HepG2 (cell line): ENCODE measurements around the gene NEK5. TPM values are rescaled to one million over a fixed set of nuclear protein-coding genes. Genes with fewer than 3 reads are reported as not detected.

Experiments used
- DNMT1 ChIP-seq: sonication (generic); formaldehyde crosslinking; IDR thresholded peaks from 2 replicates; pipeline ENCODE4 v1.5.1; 2020; ENCODE audit warnings: mild to moderate bottlenecking, missing genetic modification reagents
- EZH2 ChIP-seq: conservative IDR thresholded peaks from 2 replicates; pipeline ENCODE4 v1.6.1; 2012; ENCODE audit warnings: mild to moderate bottlenecking, low read depth, low read length, moderate library complexity
- FOSL1 ChIP-seq: sonication (generic); formaldehyde crosslinking; IDR thresholded peaks from 2 replicates; pipeline ENCODE4 v1.9.0; 2021; ENCODE audit warnings: missing genetic modification reagents, borderline replicate concordance
- FOXA3 ChIP-seq: IDR thresholded peaks from 2 replicates; pipeline ENCODE4 v1.6.1; 2016; ENCODE audit warnings: missing genetic modification reagents, missing compliant biosample characterization
- HNF4G ChIP-seq, 2 experiments: sonication (generic) in 1 of 2; formaldehyde crosslinking in 1 of 2; IDR thresholded peaks; 2 replicates each; pipeline versions ENCODE4 v1.4.0 to v1.6.1; 2011 to 2020; ENCODE audit warnings: borderline replicate concordance in 2 of 2, low read depth in 2 of 2, mild to moderate bottlenecking in 2 of 2, low read length in 1 of 2, missing genetic modification reagents in 1 of 2, moderate library complexity in 1 of 2
- IKZF5 ChIP-seq: IDR thresholded peaks from 2 replicates; pipeline ENCODE4 v1.6.1; 2018; ENCODE audit warnings: missing genetic modification reagents, mild to moderate bottlenecking, missing compliant biosample characterization
- KMT2A ChIP-seq: sonication (generic); formaldehyde crosslinking; IDR thresholded peaks from 2 replicates; pipeline ENCODE4 v1.4.0; 2020; ENCODE audit warnings: missing genetic modification reagents
- PBX3 ChIP-seq: sonication (generic); formaldehyde crosslinking; IDR thresholded peaks from 2 replicates; pipeline ENCODE4 v1.8.1; 2023; ENCODE audit warnings: missing genetic modification reagents, inconsistent platforms, borderline replicate concordance
- SOX5 ChIP-seq: IDR thresholded peaks from 2 replicates; pipeline ENCODE4 v1.6.1; 2016; ENCODE audit warnings: borderline replicate concordance
- SP140L ChIP-seq: sonication (generic); formaldehyde crosslinking; IDR thresholded peaks from 2 replicates; pipeline ENCODE4 v1.4.0; 2020; ENCODE audit warnings: missing genetic modification reagents, borderline replicate concordance
- ZBTB20 ChIP-seq: sonication (generic); formaldehyde crosslinking; IDR thresholded peaks from 2 replicates; pipeline ENCODE4 v1.8.1; 2023; ENCODE audit warnings: missing genetic modification reagents, low read depth, mild to moderate bottlenecking, borderline replicate concordance
- ZBTB8A ChIP-seq: sonication (generic); formaldehyde crosslinking; IDR thresholded peaks from 2 replicates; pipeline ENCODE4 v1.4.0; 2020; ENCODE audit warnings: mild to moderate bottlenecking, low read depth, missing genetic modification reagents, borderline replicate concordance
- ZIK1 ChIP-seq: sonication (generic); formaldehyde crosslinking; IDR thresholded peaks from 2 replicates; pipeline ENCODE4 v1.5.0; 2020; ENCODE audit warnings: mild to moderate bottlenecking, low read depth, missing genetic modification reagents, borderline replicate concordance
- ZNF556 ChIP-seq: sonication (generic); formaldehyde crosslinking; IDR thresholded peaks from 2 replicates; pipeline ENCODE4 v1.4.0; 2020; ENCODE audit warnings: mild to moderate bottlenecking, missing genetic modification reagents, borderline replicate concordance
- ZNF557 ChIP-seq: sonication (generic); formaldehyde crosslinking; IDR thresholded peaks from 2 replicates; pipeline ENCODE4 v1.4.0; 2020; ENCODE audit warnings: missing genetic modification reagents
- ZNF597 ChIP-seq: sonication (generic); formaldehyde crosslinking; IDR thresholded peaks from 2 replicates; pipeline ENCODE4 v1.5.0; 2020; ENCODE audit warnings: missing genetic modification reagents
- ZNF619 ChIP-seq: sonication (generic); formaldehyde crosslinking; IDR thresholded peaks from 2 replicates; pipeline ENCODE4 v1.4.0; 2020; ENCODE audit warnings: mild to moderate bottlenecking, missing genetic modification reagents
- ZNF75D ChIP-seq: sonication (generic); formaldehyde crosslinking; IDR thresholded peaks from 2 replicates; pipeline ENCODE4 v1.8.1; 2023; ENCODE audit warnings: missing genetic modification reagents, mild to moderate bottlenecking, borderline replicate concordance
- polyA plus RNA-seq, 8 experiments: library from polyadenylated mRNA; depleted of rRNA in 3 of 8; stranded (reverse) in 7 of 8; unstranded in 1 of 8; fragments of >200 nt; fragmentation: Illumina TruSeq in 4 of 8; extraction: Trizol in 4 of 8; gene quantifications; 2 replicates each; pipeline versions ENCODE4 v1.2.1 to v1.2.3, GENCODE V29; 2011 to 2016; ENCODE audit warnings: low read depth in 4 of 8, missing spikeins in 1 of 8, mixed read lengths in 1 of 8; ENCODE audit not compliant: insufficient read depth in 1 of 8
- total RNA-seq, 5 experiments: library from RNA; depleted of rRNA; stranded (reverse); fragments of >200 nt; fragmentation: Illumina TruSeq; extraction: Trizol; gene quantifications; 2 replicates each; pipeline ENCODE4 v1.2.3, GENCODE V29; 2016; ENCODE audit warnings: low read depth in 1 of 5
- TF ChIP-seq, protein P1 (sequence below): sonication (generic); formaldehyde crosslinking; IDR thresholded peaks from 2 replicates; pipeline ENCODE4 v1.5.0; 2020; ENCODE audit warnings: mild to moderate bottlenecking, missing genetic modification reagents
- TF ChIP-seq, protein P2 (sequence below): sonication (generic); formaldehyde crosslinking; IDR thresholded peaks from 2 replicates; pipeline ENCODE4 v1.5.0; 2020; ENCODE audit warnings: mild to moderate bottlenecking, missing genetic modification reagents

The NEK5 gene
- total and polyA plus RNA-seq, 2 of the 13 experiments (the other 11 are each of a cell fraction or from before 2014, with no cell fraction given) = 0.12 to 0.22 TPM

GRCh38 chr13:52159159-52159982 is 30.5 kb upstream of the NEK5 start, which contains the start of gene NEK3 (continued):
- TF ChIP-seq, protein P1, sequence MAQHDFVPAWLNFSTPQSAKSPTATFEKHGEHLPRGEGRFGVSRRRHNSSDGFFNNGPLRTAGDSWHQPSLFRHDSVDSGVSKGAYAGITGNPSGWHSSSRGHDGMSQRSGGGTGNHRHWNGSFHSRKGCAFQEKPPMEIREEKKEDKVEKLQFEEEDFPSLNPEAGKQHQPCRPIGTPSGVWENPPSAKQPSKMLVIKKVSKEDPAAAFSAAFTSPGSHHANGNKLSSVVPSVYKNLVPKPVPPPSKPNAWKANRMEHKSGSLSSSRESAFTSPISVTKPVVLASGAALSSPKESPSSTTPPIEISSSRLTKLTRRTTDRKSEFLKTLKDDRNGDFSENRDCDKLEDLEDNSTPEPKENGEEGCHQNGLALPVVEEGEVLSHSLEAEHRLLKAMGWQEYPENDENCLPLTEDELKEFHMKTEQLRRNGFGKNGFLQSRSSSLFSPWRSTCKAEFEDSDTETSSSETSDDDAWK = no peak
- peak; percentile 76; the same call in 1 of the 2 replicates for TF ChIP-seq ZNF556 (CRISPR knock-in tag)
- peak; percentile 94 for TF ChIP-seq ZNF557 (CRISPR knock-in tag)
- peak; percentile 65; the same call in 1 of the 2 replicates for TF ChIP-seq PBX3 (CRISPR knock-in tag)
- TF ChIP-seq SP140L (CRISPR knock-in tag) = no peak; the same call in 1 of the 2 replicates
- TF ChIP-seq KMT2A = peak; percentile 78; the same call in 1 of the 2 replicates
- TF ChIP-seq ZBTB8A (CRISPR knock-in tag) = peak; percentile 65; the same call in 1 of the 2 replicates
- no peak for TF ChIP-seq ZNF619 (CRISPR knock-in tag)
- peak; percentile 45; the same call in 1 of the 2 replicates for TF ChIP-seq SOX5 (CRISPR knock-in tag)
- TF ChIP-seq DNMT1 = 0 out of 2 replicates have a peak, but pooled peaks have one; percentile 61
- TF ChIP-seq ZBTB20 (CRISPR knock-in tag) = peak; percentile 60
- TF ChIP-seq ZNF597 (CRISPR knock-in tag) = peak; percentile 48; the same call in 1 of the 2 replicates
- no peak for TF ChIP-seq HNF4G (IDR thresholded peaks at IDR 0.05; ENCODE audit: borderline replicate concordance, low read depth, low read length)
- no peak for TF ChIP-seq HNF4G (CRISPR knock-in tag; IDR thresholded peaks at IDR 0.05; ENCODE audit: borderline replicate concordance, low read depth)
- peak; percentile 91; the same call in 1 of the 2 replicates for TF ChIP-seq ZIK1 (CRISPR knock-in tag)
- TF ChIP-seq IKZF5 (CRISPR knock-in tag) = peak; percentile 77
- no peak for TF ChIP-seq EZH2
- TF ChIP-seq, protein P2, sequence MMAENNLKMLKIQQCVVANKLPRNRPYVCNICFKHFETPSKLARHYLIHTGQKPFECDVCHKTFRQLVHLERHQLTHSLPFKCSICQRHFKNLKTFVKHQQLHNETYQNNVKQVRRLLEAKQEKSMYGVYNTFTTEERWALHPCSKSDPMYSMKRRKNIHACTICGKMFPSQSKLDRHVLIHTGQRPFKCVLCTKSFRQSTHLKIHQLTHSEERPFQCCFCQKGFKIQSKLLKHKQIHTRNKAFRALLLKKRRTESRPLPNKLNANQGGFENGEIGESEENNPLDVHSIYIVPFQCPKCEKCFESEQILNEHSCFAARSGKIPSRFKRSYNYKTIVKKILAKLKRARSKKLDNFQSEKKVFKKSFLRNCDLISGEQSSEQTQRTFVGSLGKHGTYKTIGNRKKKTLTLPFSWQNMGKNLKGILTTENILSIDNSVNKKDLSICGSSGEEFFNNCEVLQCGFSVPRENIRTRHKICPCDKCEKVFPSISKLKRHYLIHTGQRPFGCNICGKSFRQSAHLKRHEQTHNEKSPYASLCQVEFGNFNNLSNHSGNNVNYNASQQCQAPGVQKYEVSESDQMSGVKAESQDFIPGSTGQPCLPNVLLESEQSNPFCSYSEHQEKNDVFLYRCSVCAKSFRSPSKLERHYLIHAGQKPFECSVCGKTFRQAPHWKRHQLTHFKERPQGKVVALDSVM (CRISPR knock-in tag) = no peak
- no peak for TF ChIP-seq FOSL1 (CRISPR knock-in tag)
- peak; percentile 20; the same call in 1 of the 2 replicates for TF ChIP-seq ZNF75D (CRISPR knock-in tag)
- TF ChIP-seq FOXA3 (CRISPR knock-in tag) = no peak; the same call in 1 of the 2 replicates
